ENCODE results near the gene OR4C15. TPM values are rescaled to one million over a fixed set of nuclear protein-coding genes. Genes with fewer than 3 reads are reported as not detected.

OR4C15 gene
- total RNA-seq (2022) (not detected in 2 replicates), Bru-seq, nascent RNA (not detected), BruChase-seq, experiment 1, labeled RNA remaining after a 6-hour chase (not detected), BruChase-seq, experiment 2, labeled RNA remaining after a 2-hour chase (not detected)
- long read RNA-seq: 0 reads

DNA sequence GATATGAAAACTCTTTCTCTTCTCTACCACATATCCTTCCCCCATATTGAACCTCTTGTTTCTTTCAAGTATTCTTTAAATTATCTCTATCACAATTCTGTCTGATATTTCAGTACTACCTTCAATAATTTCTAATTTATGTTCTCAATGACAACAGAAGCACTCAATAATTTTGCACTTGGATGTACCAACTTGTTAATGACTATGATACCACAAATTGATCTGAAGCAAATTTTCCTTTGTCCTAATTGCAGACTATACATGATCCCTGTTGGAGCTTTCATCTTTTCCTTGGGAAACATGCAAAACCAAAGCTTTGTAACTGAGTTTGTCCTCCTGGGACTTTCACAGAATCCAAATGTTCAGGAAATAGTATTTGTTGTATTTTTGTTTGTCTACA lies at the start of gene OR4C15:
OR4C15 (plus strand) TSS at position 301 of the 400 bp plus-strand sequence; CDS start at position 301, 0 bp downstream.
- intact Hi-C loops (cut with micrococcal nuclease; ENCODE audit: unreplicated experiment): no loop called here
- BruUV-seq (replicated peaks): no TSS peak

GRCh38 chr11:55571828-55572227 lies 17.6 kb downstream of the OR4C15 start, which contains the start of gene OR4C16:
Gene OR4C16, plus strand, starts transcription at chr11:55572128. Its CDS starts 0 bp downstream, at chr11:55572128.
- H3K27ac Mint-ChIP-seq (ENCODE audit: unreplicated experiment): no peak within 1 kb of the TSS
- H3K9me3 Mint-ChIP-seq (ENCODE audit: low read depth, unreplicated experiment): peaks cover 11% of the 10 kb centered on the region
- no peak for TF ChIP-seq CTCF (IDR thresholded peaks at IDR 0.05; ENCODE audit: unreplicated experiment)
- H3K36me3 Mint-ChIP-seq (ENCODE audit: insufficient read depth, unreplicated experiment): no peaks in the 10 kb centered on the region
- CTCF ChIA-PET: no interaction called here
- no TSS peak for BruUV-seq (replicated peaks)
- no peak for DNase-seq
- no peaks in the 10 kb centered on the region for H3K27me3 Mint-ChIP-seq (ENCODE audit: unreplicated experiment)
- no peaks in the 10 kb centered on the region for H3K4me1 Mint-ChIP-seq (ENCODE audit: low read depth, unreplicated experiment)
- no peak within 1 kb of the TSS for H3K4me3 Mint-ChIP-seq (ENCODE audit: low read depth, unreplicated experiment)
- intact Hi-C loops (cut with micrococcal nuclease; ENCODE audit: unreplicated experiment): no loop called here

More for the DNA sequence above, at the start of gene OR4C15:
- peaks cover 14% of the 10 kb centered on the region for H3K9me3 Mint-ChIP-seq (ENCODE audit: low read depth, unreplicated experiment)
- CTCF ChIA-PET: no interaction called here
- H3K4me1 Mint-ChIP-seq (ENCODE audit: low read depth, unreplicated experiment): no peaks in the 10 kb centered on the region
- no peaks in the 10 kb centered on the region for H3K27me3 Mint-ChIP-seq (ENCODE audit: unreplicated experiment)
- no peak for DNase-seq
- no peak within 1 kb of the TSS for H3K27ac Mint-ChIP-seq (ENCODE audit: unreplicated experiment)
- H3K4me3 Mint-ChIP-seq (ENCODE audit: low read depth, unreplicated experiment): no peak within 1 kb of the TSS
- TF ChIP-seq CTCF (IDR thresholded peaks at IDR 0.05; ENCODE audit: unreplicated experiment): no peak
- no peaks in the 10 kb centered on the region for H3K36me3 Mint-ChIP-seq (ENCODE audit: insufficient read depth, unreplicated experiment)

- Mint-ChIP-seq H3K4me1 (ENCODE audit: low read depth, unreplicated experiment) (no peaks in the 10 kb centered on the region), H3K9me3 (ENCODE audit: low read depth, unreplicated experiment) (peaks cover 11% of the 10 kb centered on the region), H3K36me3 (ENCODE audit: insufficient read depth, unreplicated experiment) (no peaks in the 10 kb centered on the region), H3K4me3 (ENCODE audit: low read depth, unreplicated experiment) (no peak overlapping the region), H3K27ac (ENCODE audit: unreplicated experiment) (no peak overlapping the region), H3K27me3 (ENCODE audit: unreplicated experiment) (no peaks in the 10 kb centered on the region)
- DNase-seq: no peak
- no TSS peak for BruUV-seq (replicated peaks)
- intact Hi-C loops (cut with micrococcal nuclease; ENCODE audit: unreplicated experiment): no loop called here
- CTCF ChIA-PET: no interaction called here
- no peak for TF ChIP-seq CTCF (IDR thresholded peaks at IDR 0.05; ENCODE audit: unreplicated experiment)
These were observed 18.3 kb downstream of the OR4C15 start for GRCh38 chr11:55572548-55572947.

Other genes with a start within 250 kb of the OR4C15 start
- not detected in 2 replicates for gene OR4A16, start 211.3 kb upstream of the OR4C15 start, total RNA-seq (2022)
- not detected in 2 replicates for gene OR4A15, start 186.5 kb upstream of the OR4C15 start, total RNA-seq (2022)
- not detected in 2 replicates for gene OR4C16, start 17.7 kb downstream of the OR4C15 start, total RNA-seq (2022)
- not detected in 2 replicates for gene OR4C11, start 53.2 kb downstream of the OR4C15 start, total RNA-seq (2022)
- not detected in 2 replicates for gene OR4P4, start 80.6 kb downstream of the OR4C15 start, total RNA-seq (2022)
- not detected in 2 replicates for gene OR4S2, start 93.9 kb downstream of the OR4C15 start, total RNA-seq (2022)
- gene OR4C6, start 107.7 kb downstream of the OR4C15 start, total RNA-seq (2022): 0.47 and 0.95 TPM in 2 replicates
- gene OR5D13, start 219.0 kb downstream of the OR4C15 start, total RNA-seq (2022): not detected in 2 replicates
- gene OR5D14, start 241.1 kb downstream of the OR4C15 start, total RNA-seq (2022): not detected in 2 replicates